Right kidney (tissue), 1 donor: ENCODE measurements around the gene IQCK.

ENCODE experiments used
- DNase-seq: peaks from one replicate; pipeline ENCODE4 v3.0.0-alpha.2; 2016

The IQCK gene

GRCh38 chr16:19698480-19699465 is 19.3 kb upstream of the IQCK start:
- no peak for DNase-seq

GRCh38 chr16:19699472-19699871 is 18.6 kb upstream of the IQCK start:
- DNase-seq, result no peak

- DNase-seq, result no peak
These were observed 17.7 kb upstream of the IQCK start for GRCh38 chr16:19700319-19700781.

GRCh38 chr16:19701091-19701490 is 17.0 kb upstream of the IQCK start:
- DNase-seq, result no peak

- no peak for DNase-seq
These were observed 14.7 kb upstream of the IQCK start for GRCh38 chr16:19703172-19703889.

GRCh38 chr16:19704321-19705145 is 13.5 kb upstream of the IQCK start:
- no peak for DNase-seq

- no peak for DNase-seq
These were observed 12.9 kb upstream of the IQCK start for GRCh38 chr16:19705146-19705501.

- DNase-seq, result no peak
These were observed 12.2 kb upstream of the IQCK start for GRCh38 chr16:19705843-19706242.

- DNase-seq, result no peak
These were observed 11.2 kb upstream of the IQCK start for GRCh38 chr16:19706846-19707245.

- no peak for DNase-seq
These were observed 10.3 kb upstream of the IQCK start for GRCh38 chr16:19707569-19708295.

GRCh38 chr16:19708296-19709205 is 9.5 kb upstream of the IQCK start:
- DNase-seq, result no peak

- DNase-seq, result no peak
These were observed 8.5 kb upstream of the IQCK start for GRCh38 chr16:19709381-19710136.

- DNase-seq, result no peak
These were observed 7.7 kb upstream of the IQCK start for GRCh38 chr16:19710191-19710908.

- DNase-seq, result no peak
These were observed 7.0 kb upstream of the IQCK start for GRCh38 chr16:19710991-19711545.

GRCh38 chr16:19711643-19712042 is 6.4 kb upstream of the IQCK start:
- DNase-seq, result no peak

GRCh38 chr16:19712418-19713058 is 5.5 kb upstream of the IQCK start:
- no peak for DNase-seq

GRCh38 chr16:19713697-19714096 is 4.4 kb upstream of the IQCK start:
- no peak for DNase-seq

GRCh38 chr16:19715566-19715965 is 2.5 kb upstream of the IQCK start:
- DNase-seq, result no peak
